HG02884 (cell line): ENCODE data around the gene SLC7A4.
A peak's percentile ranks its signal among the peaks of the same experiment; 100 is the strongest.
"Not testable (repeated sequence)": the region's sequence is repeated elsewhere in the genome, so short reads cannot be mapped to it uniquely, and the experiment has no call there.

ENCODE experiments used
- ATAC-seq: cut with Tn5 transposase; IDR thresholded peaks from one replicate; pipeline ENCODE4 v1.9.1; 2021; ENCODE audit warnings: mild to moderate bottlenecking, moderate library complexity; ENCODE audit not compliant: unreplicated experiment

SLC7A4 gene

DNA sequence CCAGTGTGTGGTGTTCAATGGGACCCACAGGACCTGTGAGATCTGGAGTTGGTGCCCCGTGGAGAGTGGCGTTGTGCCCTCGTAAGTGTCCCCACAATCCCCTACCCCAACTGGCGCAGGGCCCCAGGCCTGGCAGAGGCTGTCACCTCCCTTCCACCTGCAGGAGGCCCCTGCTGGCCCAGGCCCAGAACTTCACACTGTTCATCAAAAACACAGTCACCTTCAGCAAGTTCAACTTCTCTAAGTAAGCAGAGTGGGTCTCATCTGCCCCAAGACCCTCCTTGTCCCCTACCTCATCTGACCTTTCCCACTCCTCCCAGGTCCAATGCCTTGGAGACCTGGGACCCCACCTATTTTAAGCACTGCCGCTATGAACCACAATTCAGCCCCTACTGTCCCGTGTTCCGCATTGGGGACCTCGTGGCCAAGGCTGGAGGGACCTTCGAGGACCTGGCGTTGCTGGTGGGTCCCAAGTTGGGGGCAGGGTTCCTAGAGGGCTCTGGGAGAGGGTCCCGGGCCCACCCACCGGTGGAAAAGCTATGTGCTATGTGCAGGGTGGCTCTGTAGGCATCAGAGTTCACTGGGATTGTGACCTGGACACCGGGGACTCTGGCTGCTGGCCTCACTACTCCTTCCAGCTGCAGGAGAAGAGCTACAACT, 9.3 kb downstream of the SLC7A4 start:
- no peak for ATAC-seq

DNA sequence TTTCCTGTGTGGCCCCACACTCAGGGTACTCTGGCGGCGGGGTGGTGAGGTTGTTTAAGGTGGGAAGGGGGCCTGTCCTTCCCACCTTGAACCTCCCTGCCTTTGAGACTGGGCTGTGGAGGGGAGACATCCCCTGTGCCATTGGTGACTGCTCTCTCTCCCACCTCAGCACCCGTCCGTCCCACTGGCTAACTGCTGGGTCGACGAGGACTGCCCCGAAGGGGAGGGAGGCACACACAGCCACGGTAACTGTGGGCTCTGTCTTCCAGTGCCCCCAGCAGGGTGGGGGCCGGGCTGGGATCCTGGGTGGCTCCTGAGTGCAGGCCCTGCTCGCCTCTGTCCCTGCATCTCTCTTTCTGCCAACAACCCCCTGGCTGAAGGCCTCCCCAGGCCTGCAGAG, 9.9 kb downstream of the SLC7A4 start:
- ATAC-seq = no peak

DNA sequence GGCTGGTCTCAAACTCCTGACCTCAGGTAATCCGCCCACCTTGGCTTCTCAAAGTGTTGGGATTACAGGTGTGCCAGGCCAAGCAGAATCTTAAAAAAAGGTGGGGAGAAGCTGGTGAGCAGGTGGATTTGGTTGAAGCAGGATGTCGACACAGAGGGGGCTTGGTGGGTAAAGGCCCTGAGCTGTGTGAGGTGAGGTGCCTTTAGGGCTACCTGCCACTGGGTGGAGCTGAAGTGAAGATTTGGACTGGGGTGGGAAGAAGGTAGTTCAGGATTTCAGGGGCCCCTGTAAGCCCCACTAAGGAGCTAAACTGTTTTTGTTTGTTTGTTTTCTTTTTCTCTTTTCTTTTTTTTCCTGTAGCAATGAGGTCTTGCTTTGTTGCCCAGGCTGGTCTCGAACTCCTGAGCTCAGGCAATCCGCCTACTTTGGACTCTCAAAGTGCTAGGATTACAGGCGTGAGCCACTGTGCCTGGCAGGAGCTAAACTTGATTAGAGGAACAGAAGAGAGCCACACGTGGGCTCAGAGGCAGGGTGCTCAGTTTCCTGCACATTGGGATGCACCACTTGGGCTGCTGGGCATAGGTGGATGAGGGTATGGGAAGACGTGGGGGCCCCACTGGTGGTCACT, 11.4 kb downstream of the SLC7A4 start:
- ATAC-seq = no peak

DNA sequence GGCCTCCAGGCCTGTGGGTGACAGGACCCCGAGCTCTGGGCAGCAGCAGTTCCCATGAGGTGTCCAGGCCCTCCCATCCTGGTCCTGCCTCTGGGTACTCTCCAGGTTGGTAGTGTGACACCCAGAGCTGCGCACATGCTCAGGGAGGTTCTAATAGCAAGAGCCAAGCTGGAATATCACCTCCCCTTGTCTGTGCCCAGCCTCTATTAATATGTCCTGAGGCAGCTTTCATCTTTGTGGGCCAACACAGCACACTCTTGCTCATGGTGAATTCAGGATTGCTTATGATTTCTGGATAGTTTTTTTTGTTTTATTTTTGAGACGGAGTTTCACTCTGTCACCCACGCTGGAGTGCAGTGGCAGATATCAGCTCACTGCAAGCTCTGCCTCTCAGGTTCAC, 14.0 kb downstream of the SLC7A4 start:
- ATAC-seq = no peak

DNA sequence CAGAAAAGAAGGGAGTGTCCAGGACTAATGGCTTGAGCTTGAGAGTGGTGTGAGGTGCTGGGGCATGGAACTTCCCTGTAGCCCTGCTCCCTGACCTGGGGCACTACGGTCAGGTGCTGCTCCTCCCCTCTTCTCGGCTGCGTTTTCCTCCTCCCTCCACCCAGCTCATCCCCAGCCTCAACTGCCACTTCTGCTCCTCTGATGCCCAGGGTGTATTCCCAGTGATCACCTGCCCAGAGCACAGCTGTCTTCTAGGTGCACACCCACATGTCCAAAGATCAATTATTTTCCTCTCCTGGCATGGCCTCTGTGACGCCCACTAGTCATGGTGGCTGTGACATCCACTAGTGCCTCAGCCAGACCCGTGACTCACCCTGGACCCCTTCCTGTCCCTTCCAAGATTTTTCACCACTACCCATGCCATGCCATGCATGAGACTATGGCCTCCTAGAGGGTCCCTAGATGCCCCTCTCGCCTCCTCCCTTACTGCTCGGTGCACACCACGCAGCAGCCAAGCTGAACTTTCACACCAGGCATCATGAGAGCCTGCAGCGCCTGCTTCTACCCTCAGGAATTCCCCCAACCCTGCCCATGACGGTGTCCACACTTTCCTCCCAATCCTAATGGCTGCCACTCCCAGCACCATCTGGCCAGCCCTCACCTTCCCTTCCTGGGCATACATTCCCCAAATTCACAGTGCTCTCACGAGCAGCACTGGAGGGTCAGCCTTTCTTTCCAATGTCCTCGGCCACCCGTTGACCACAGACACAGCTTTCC, 15.5 kb downstream of the SLC7A4 start:
- no peak for ATAC-seq

DNA sequence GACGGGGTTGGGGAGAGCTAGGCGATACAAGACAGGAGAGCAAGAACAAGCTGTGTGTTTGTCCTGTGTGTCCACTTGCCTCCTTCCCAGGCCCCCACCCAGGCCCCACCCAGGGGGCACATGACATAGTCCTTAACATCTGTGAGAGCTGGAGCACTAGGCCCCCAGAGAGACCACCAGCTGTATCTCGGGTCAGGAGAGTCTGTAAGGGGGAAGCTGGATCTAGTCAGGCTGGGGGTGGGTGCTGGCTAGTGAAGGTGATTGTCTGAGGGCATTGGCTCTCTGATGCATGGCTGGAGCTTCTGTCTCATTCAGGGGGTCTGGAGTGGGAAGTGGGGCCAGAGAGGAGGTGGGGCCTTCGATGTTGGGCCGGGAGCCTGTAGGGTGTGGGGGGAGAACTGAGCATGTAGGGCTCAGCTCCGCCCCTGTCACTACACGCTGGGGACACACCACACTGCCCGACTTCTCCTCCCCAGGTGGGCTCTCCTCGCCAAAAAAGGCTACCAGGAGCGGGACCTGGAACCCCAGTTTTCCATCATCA, 16.8 kb downstream of the SLC7A4 start:
- no peak for ATAC-seq

DNA sequence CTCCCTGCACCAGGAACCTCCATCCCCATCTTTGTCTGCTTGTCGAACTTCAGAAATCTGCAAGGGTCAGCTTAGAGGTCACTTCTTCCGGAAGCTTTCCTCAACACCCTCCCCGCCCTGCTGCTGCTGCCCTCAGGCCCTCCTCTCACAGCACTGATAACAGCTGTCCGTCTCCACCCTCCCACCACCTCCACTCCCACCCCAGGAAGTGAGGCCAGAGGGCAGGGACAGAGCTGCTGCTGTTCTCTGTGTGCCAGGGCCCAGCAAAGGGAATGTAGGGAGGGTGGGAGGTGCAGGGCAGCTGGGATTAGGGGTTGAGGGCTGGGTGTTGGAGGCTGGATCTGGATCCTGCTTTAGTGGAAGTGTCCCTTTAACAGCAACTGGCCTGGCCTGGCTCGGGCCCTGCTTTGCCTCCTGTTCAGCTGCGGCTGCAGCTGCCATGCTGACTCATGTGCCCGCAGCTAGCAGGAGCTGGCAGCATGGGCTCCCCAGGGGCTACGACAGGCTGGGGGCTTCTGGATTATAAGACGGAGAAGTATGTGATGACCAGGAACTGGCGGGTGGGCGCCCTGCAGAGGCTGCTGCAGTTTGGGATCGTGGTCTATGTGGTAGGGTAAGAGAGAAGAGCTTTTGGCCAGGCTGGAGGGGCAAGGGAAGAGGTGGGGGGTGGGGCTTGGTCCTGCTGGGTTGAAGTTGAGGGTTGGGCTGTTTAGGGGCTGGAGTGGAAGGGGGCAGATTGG, 17.5 kb downstream of the SLC7A4 start, which contains the start of gene P2RX6:
Gene P2RX6 (plus strand): TSS at position 440 of the 740 bp plus-strand sequence. CDS start 10 bp downstream, at position 450.
- no peak for ATAC-seq

DNA sequence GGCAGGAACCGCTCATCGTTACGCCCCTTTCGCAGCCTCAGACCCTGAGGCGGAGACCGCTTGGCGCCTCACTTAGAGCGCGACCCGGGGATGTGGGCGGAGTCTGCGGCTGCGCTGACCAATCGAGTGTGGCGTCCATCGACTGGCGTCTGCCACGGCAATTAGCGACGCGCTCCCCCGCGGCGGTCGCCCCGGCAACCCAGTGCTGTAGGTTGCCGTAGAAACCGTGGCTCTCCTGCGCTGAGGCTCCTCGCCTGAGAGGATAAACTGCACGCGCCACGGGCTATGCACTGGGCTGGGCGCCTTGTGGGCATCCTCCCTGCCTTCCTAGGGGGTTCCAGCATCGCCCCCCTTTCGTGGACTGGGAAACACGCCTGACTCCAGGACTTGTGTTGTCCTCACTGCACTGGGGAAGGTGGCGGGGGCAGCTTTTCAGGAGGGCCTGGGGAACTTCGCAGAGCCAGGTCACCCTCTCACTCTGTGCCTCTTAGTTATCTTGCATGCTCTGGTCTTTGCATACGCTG, 18.1 kb downstream of the SLC7A4 start:
- ATAC-seq = peak; percentile 79

DNA sequence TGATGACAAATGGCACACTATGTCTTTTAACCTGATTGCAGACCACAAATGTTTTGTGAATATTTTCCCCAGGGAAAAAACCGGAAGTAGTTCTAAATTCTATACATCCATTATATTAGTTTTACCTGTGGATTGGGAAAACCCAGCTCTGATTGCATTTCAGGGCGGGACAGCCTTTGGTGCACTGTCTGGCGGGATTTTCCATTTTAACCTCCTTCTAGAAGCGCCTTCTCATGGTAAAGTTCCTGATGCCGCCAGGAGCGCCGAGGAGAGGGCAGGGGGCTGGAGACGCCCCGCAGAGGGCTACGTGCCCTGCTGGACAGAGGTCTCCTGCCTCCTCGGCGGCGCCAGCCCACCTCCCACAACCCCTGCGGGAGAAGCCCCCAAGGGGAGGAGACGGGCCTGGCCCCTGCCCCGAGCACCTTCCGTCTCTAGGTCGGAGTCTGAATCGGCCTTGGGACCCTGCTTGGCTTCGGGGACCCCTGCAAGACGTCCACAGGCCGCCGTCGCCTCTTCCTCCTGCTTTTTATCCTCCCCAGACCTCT, 18.6 kb downstream of the SLC7A4 start:
- no peak for ATAC-seq

DNA sequence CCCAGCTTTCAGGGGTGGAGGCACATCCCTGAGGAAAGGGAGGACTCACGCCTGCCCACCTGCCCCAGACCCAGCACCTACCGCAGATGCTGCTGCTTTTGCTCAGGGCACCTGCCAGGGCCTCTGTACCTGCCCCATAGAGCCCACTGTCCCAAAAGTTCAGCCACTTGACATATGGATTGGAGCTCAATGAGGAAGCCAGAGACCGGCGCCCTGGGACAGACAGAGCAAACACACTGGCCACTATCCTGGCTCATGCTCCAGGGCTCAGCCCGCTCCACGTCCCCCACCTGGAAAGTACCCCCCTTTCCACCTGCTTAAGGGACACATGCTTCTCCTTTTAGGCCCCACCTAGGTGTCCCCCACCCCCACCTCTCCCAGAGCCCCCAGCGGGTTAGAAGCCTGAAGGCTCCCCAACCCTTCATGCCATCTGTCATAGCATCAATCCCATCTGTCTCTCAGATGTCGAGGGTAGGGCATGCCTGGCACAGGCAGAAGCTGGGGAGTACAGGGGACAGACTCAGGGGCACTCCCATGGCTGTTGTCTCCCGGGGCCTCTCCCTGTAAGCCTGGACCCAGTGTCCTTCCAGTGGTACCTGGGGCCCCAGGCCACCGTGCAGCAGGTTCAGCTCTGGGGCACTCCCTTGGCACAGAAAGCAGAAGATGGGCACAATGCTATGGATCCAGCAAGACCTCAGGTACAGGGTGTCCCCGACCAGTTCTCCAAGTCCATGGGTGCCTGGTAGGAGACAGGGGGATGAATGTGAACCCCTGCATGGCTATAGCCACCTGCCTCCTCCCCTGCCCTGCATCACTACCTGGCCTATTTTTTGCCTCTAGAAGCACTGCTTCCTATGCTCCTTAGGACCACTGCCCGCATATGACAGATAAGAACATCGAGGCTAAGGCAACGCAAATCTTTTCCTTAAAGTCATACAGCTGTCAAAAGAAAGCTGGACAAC, 19.6 kb downstream of the SLC7A4 start:
- no peak for ATAC-seq

DNA sequence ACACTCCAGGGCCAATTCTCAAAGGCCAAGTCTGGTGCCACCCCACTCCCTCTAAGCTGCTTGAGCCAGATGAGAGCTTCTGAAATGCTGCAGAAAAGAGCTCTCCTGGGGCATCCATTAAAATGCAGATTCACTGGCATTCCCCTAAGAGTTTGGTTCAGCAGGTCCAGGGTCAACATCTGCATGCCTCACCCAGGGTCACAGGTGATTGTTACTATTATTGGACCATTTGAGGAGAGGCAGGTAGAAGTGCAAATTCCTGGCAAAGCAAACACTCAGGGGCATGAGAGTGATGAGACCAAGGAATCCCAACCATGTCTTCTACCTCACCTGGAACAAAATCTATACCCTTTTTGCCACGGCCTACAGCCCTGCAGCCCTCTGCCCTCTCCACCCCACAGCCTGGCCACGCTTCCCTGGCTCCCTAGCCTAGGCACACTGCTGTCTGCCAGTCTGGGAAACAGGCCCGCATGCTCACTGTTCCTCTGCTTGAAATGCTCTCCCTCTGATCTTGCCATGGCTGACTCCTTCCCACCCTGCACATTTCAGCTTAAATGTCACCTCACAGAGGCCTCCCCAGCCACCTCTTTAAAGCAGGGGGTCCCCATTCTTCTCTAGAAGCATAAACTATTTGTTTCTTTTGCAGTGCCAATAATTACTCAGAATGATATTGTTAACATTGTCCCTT, 21.8 kb downstream of the SLC7A4 start:
- ATAC-seq = no peak

DNA sequence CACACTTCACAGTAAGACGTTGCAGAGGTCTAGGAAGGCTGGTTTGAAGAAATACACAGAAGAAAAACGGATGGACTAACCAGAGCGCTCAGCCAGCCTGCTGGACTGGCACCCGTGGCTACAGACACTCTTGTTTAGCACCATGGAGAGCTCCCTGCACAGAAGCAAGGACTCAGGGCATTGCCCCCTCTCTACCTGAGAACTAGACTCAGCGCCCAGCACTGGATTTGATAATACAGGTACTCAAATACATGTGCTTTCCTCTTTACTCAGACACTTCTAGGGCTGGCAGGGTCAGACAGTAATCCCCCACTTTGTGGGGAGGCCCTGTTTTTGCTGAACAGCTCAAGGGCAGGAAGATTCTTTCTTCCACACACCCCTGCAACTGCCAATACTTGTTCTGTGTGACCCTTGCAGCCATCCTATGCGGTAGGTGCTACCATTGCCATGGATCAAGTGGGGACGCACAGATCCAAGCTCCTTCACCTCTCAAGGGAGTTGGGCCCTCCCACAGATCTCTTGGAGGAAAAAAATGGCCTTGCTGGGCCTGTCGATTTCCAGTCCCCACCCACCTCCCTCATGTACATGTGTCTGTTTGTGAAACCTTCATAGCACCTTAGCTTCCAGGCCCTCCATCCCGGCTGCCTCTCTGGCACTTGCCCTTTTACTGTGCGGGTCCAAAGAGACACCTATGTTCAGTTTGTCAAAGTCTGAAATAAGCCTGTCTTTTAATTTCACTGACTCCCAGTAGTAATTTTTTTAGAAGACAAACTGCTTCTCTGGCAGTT, 22.5 kb downstream of the SLC7A4 start:
- no peak for ATAC-seq

DNA sequence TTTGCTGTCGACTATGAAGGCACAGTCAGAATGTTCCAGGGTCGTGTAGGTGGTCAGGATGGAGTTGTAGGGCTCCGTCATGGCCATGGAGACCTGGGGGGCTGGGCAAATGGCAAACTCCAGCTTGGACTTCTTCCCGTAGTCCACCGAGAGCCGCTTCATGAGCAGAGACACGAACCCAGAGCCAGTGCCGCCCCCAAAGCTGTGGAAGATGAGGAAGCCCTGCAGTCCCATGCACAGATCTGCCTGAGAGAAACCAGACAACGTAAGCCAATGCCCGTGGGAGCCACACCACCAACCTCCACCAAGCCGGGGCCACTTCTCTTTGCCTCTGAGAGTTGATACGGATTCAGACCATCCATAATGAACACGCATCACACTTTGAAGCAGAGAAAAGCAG, 23.2 kb downstream of the SLC7A4 start:
- ATAC-seq = not testable (repeated sequence)

DNA sequence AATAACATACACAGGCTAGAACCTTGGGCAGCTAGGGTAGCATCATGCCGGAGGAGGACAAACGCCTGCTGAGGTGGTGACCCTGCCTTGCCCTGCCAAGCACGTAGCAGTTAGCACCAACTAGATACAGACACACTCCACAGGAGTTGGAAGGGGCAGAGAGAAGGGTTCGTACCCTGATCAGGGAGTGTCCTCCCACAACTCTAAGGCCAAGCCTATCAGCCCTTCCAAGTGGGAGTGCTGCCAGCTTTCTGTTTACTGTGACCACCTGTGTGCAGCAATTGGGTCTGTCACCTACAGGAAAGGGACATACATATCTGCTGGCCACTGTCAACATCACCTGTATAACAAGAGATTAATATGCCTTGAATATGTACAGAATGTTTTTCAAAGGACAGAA, 28.6 kb downstream of the SLC7A4 start:
- ATAC-seq = no peak

DNA sequence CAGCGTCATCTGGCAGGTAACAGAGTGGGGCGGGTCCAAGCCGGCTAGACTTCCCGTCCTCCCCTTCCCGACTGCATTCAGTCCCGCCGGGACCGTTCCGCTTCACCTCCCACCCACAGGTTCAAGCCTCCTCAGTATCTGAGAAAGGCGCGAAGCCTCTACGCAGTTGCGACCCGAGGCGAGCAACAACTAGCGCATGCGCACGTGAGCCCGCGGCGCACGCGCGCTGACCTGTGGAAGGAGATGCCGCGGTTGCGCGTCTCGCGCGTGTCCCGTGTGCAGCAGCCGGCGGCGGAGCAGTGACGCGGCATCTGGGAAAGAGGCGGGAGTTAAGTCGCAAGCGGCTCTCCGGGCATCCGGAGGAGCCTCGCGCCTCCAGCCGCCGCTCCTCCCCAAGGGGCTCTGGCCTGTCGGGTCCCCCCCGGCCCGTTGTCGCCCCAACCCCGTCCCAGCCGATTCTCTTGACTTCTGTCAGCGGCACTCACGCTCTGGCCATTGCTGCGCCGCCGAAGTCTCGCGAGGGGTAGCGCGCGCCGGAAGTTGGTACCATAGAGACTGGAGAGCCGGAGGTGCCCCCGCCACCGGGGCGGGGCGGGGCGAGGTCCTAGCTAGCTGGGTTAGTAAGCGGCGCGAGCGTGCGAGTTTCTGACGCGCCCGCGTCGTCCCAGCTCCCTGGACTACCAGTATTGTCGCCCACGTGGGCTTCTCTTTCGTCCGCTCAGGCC, 30.6 kb downstream of the SLC7A4 start, which contains the start of gene THAP7:
Gene THAP7 (minus strand): TSS at position 518 of the 725 bp plus-strand sequence. CDS start 207 bp downstream, at position 311.
- ATAC-seq = peak; percentile 72

DNA sequence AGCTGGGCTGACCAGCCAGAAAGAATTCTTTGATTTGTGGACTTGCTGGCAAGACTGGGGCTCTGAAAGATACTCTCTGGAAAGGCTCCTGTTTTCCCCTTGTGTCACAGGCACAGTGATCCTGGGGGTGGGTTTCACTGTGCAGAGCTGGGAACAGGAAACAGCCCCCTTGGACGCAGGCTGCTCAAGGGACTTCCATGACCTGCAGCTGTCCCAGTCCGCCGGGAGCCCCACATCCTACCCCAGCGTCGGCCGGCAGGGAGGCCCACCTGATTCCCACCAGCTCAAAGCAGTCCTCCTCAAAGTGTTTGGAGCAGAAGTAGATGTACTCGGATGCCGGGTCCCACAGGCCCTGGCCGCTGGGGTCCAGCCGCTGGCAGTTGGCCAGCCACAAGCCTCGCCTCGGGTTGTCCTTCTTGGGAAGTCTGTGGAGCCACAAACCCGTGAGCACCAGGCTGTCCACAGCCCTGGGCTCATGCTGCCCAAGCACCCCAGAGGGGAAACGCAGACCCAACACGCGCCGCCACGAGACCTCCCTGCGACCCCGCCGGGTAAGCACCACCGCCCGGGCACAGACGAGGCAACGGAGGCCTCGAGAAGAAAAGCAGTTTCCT, 31.3 kb downstream of the SLC7A4 start:
- no peak for ATAC-seq
